Activated CD4-positive, alpha-beta T cell treated with anti-CD3 and anti-CD28 coated beads, Interleukin-2, amount 50 U/mL, for 16 hours (primary cell): ENCODE results near the gene WDR35.
"Not testable (repeated sequence)": the region's sequence is repeated elsewhere in the genome, so short reads cannot be mapped to it uniquely, and the experiment has no call there.

ENCODE experiments used
- DNase-seq: peaks from one replicate; pipeline ENCODE4 v3.0.0-alpha.2; 2020

WDR35 gene

DNA sequence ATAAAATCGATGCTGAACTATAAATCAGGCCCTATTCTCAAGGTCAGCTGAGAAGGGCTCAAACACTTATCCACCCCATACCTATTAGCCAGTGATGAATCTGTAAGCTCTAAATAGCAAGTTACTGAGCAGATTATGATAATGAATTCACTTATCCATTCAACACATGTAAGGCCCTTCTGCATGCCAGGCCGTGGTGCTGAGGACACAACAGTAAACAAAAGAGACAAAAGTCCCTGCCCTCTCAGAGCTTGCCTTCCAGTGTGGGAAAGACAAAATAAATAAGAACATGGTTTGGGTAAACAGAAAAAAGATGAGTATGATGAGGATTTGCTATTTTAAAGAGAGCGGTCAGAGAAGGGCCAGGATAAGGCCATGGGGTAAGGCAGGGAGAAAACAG is 99.8 kb downstream of the WDR35 start:
- no peak for DNase-seq

GRCh38 chr2:19888831-19889230 is 101.1 kb downstream of the WDR35 start:
- DNase-seq: no peak

- no peak for DNase-seq
These were observed 102.4 kb downstream of the WDR35 start for GRCh38 chr2:19887510-19887909.

DNA sequence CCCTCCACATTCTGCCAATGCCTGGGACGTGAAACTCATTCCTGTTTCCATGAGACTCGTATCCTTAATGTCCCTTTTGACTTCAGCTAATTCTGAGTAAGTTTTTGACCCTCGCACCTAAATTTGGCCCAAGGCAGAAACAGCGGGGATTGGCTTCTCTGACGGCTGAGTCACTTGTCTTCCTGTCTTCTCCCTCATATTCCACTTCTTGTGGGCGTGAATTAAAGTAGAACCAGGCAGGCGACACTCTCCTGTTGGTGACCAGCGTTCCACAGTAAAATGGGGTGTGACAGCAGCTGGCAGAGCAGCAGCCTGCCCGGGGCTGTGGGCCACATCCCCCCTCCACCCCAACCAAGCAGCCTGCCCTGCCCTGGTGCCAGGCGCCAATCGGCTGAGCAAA is 103.6 kb downstream of the WDR35 start:
- no peak for DNase-seq

- DNase-seq: no peak
These were observed 104.1 kb downstream of the WDR35 start for GRCh38 chr2:19885791-19886190.

- no peak for DNase-seq
These were observed 105.8 kb downstream of the WDR35 start for GRCh38 chr2:19883971-19884720.

DNA sequence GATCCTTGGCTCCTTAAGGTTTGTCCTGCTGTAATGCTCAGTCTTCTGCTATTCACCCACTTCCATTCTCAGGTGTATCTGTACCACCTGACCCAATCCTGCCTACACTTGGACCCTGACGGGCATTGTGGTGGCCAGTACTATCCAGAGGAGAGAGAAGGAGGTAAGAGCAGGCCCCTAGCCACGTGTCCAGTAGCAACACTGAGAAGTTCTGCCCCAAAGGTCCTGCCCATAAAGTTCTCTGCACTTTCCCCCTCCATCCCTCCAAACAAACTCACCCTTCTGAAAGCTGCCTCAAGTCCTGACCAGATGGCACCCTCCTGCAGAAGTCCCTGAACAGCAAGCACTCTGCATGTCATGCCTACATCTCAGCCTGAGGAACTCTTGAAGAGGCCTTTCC is 106.4 kb downstream of the WDR35 start:
- no peak for DNase-seq

DNA sequence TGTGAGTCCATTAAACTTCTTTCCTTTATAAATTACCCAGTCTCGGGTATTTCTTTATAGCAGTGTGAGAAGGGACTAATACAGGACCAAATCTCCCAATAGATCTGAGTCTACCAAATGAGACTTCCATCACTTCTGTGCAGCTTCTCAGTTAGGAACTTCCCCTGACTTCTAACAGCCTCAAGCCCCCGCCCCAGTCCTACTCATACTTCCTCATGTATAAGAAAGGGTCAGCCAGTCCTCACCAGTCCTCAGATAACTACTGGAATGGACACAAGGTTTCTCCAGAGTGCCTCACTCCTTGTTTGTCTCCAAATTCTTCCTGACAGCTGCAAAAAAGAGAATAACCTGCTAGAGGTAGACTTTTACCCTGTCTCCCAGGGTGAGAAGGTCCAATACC is 107.6 kb downstream of the WDR35 start:
- no peak for DNase-seq

GRCh38 chr2:19881908-19882265 is 108.0 kb downstream of the WDR35 start:
- no peak for DNase-seq

DNA sequence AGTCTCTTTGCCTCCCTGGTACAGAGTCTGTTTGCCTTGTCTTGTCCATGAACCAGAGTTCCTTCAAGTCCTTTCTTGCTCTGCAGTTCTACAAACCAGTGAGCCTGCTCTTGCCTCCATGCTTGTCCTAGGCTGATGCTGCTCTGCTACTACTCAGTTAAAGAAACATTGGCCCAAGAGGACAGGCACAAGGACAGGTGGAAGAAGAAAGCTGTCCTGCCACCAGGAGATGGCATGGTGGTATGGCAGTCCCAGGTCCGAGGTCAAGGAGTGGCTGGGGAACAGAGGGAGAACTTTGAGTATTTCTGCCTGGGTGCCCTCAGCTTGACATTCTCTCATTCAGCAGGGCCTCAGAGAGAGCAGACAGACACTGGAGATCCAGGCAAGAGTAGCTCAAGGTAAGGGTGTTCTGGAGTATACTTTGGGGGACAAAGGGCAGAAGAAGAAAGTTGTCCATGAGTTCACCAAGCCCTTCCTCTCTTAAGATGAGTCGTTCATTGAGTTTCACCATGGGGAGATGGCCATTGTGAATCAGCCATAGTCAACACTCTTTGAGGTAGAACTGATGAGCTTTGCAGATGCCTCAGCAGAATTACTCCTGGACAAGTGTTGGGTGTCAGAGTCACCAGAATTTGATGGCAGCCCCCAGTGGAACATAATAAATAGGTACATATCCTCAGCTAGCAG is 108.5 kb downstream of the WDR35 start:
- DNase-seq: no peak

- not testable (repeated sequence) for DNase-seq
These were observed 109.7 kb downstream of the WDR35 start for GRCh38 chr2:19880191-19880590.

DNA sequence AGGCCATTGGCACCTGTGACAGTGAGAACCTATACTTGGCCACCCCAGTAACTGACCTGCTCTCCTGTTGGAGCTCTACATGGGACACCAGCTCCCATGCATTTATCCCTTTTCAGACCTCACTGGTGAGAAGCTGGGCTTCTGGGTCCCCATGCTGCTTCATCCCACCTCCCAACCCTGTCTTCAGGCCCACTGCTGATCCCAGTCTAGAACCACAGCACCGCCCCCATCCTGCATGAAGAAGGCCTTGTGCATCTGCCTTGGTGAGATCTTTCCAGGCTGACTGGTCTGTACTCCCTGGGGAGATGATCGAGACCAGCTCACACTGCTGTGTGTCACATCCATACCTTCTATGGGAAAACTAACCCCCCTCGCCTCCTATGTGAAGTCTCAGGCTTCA is 110.8 kb downstream of the WDR35 start:
- no peak for DNase-seq

- DNase-seq: no peak
These were observed 111.4 kb downstream of the WDR35 start for GRCh38 chr2:19878268-19879046.

DNA sequence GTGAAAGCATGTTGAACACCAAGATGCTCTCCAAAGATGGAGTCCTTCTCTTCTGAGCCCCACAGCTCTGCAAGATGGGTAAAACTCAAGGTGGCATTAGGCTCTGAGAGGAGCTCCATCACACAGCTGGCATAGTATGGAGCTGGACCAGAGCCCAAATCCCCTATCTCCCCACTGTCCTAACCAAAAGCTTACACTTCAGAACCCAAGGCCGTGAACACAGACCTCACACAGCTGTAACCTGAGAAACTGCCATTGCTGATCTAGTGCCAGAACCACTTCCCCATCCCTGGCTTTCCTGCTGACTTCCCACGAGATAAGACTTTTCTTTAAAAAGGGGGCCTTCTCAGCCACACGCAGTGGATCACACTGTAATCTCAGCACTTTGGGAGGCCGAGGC is 113.2 kb downstream of the WDR35 start:
- DNase-seq: no peak

DNA sequence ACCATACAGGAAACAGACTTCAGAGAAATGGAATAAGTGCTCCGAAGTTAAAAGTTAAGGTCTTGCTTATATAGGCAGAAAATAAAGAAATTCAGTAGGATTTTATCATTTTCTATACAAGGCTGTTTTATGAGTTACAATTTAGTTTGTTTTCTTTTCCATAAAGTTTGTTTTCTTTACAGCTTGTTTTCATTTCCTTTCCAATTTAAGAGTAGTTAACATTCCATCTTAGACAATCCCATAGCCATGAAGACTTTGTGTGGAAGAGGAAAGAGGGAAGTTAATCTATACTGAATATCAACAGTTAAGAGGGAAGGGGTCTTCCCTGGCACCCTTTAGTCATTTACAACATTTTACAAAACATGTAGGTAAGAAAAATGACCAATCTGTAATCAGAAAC is 114.6 kb downstream of the WDR35 start:
- no peak for DNase-seq

DNA sequence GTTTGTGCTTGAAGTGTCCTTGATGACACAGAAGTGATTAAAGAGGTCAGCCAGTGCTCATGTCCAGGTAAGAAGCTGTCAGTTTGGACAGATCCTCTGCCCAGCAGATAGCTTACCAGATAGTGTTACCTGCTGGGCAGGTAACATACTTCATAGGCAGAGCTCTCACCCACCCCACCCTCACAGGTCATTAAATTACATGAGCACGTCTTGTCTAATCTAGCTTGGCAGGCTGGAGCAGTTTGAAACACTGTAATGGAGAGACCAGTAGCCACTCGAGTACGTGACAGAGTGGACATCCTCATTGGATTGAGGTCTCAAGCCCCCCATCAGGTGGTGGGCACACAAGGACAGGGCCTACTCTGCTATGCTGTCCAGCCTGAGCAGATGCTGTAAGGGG is 115.2 kb downstream of the WDR35 start:
- no peak for DNase-seq

- DNase-seq: no peak
These were observed 116.9 kb downstream of the WDR35 start for GRCh38 chr2:19873014-19873413.

DNA sequence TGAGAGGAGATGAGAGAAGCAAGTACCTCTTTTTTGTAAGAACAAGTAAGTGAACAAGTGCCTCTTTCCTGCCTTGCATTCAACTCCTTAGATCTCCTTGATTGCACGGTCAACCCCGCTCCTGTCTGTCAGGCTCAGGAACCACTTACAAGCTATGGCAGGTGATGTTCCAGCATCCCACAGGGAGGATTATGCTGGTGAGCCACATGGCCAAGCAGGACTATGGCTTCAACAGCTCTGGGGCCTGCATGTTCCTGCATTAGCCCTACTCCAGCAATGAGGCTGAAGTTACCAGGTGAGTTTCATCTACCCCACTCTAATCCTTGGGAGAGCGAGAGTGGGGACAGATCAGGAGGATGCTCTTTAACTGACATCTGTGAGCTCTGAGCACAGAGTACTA is 117.6 kb downstream of the WDR35 start:
- DNase-seq: no peak

DNA sequence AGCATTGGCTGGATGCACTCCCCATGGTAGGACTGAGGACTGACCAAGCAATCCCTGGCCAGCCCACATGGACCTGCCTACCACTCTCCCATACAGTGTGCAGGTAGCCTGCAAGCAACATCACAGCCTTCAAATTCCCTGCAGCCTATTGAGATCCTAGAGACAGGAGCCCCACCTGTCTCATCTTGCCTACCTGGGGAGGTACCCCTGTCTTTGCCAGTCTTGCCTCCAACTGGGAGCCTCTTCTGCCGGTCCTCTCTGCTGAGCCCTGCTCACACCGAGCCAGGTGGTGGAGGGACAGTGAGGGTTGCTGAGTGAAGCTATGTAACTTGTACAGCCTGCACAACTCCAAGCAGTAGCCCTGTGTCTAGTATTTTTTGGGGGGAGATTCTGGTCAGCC is 118.1 kb downstream of the WDR35 start:
- no peak for DNase-seq

DNA sequence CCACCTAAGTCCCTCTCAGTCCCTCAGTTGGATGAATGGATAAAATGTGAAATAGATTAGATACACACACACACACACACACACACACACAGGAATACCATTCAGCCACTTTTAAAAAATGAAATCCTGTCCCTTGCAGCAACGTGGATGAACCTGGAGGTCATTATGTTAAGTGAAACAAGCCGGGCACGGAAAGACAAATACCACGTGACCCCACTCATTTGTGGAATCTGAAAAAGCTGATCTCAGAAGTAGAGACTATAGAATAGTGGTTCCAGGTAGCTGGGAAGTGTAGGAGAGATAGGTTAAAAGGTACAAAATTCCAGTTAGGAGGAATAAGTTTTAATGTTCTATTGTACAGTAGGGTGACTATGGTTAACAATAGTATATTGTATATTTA is 119.1 kb downstream of the WDR35 start:
- no peak for DNase-seq

- DNase-seq: peak; percentile 30
These were observed 121.0 kb downstream of the WDR35 start for GRCh38 chr2:19868701-19869580.

DNA sequence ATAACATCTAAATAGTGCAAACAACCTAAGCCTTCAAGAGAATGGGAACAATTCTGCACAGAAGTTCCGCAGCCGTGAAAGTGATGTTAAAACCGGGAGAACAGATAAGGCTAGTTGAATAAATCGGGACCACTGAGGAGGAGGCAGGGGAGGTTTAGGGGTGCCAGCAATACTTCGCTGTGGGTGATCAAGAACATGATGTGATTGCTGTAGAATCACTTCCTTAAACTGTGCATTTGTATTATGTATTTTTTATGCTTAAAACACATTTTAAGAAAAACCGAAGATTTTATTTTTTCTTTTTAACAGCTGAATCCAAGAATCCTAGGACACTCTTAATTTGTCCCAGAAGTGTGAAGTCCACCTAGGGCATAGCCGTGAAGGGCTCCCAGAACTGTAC is 121.7 kb downstream of the WDR35 start:
- no peak for DNase-seq

DNA sequence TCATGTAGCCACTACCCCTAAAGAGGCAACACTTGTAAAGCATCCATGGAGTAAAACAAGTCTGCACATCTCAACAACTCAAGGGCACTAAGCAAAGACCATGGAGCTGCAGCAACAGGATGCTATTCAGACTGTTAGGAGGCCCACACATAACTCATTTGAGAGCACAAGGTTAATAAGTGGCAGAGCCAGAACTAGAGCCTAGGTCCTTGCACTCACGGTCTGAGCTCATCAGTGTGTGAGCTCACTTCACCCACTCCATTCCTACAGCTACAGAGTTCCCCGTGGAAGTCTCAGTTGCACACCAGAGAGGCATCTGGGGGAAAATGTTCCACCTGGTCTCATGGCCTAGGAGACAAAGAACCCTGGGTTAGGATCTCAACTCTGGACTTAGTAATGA is 123.1 kb downstream of the WDR35 start:
- no peak for DNase-seq
